Heart right ventricle (tissue), 16 donors: ENCODE data around the gene ZNF813. TPM values are rescaled to one million over a fixed set of nuclear protein-coding genes. Genes with fewer than 3 reads are reported as not detected.
"Not testable (repeated sequence)": the region's sequence is repeated elsewhere in the genome, so short reads cannot be mapped to it uniquely, and the experiment has no call there.

ENCODE experiments used
- ATAC-seq, 8 donors: fragments of 200-7000 bp; cut with Tn5 transposase; one replicate each; pipeline ENCODE4 v1.9.1; 2020; ENCODE audit warnings: mild to moderate bottlenecking in 8 of 8, moderate library complexity in 8 of 8, moderate number of reproducible peaks in 1 of 8
- DNase-seq, 2 donors: peaks; one replicate each; pipeline ENCODE4 v3.0.0-alpha.2; 2020
- H3K27ac ChIP-seq, 10 donors: fragments of 200-600 bp; sonication (generic) in 2 of 10; one replicate each; pipeline versions ENCODE4 v1.5.0 to v1.8.0; 2020 to 2022; ENCODE audit warnings: mild to moderate bottlenecking in 3 of 10
- H3K27me3 ChIP-seq, 7 donors: fragments of 200-600 bp; one replicate each; pipeline ENCODE4 v1.8.0; 2021 to 2022; ENCODE audit warnings: mild to moderate bottlenecking in 2 of 7
- H3K36me3 ChIP-seq, 9 donors: fragments of 200-600 bp; sonication (generic) in 1 of 9; one replicate each; pipeline versions ENCODE4 v1.5.0 to v1.8.0; 2020 to 2022; ENCODE audit warnings: mild to moderate bottlenecking in 2 of 9
- H3K4me1 ChIP-seq, 9 donors: fragments of 200-600 bp; sonication (generic) in 1 of 9; one replicate each; pipeline versions ENCODE4 v1.5.0 to v1.8.0; 2020 to 2022; ENCODE audit warnings: mild to moderate bottlenecking in 4 of 9
- H3K4me3 ChIP-seq, 10 donors: fragments of 200-600 bp; sonication (generic) in 2 of 10; one replicate each; pipeline versions ENCODE4 v1.5.0 to v1.8.0; 2020 to 2022; ENCODE audit warnings: mild to moderate bottlenecking in 7 of 10, moderate library complexity in 2 of 10
- H3K9me3 ChIP-seq, 11 donors: fragments of 200-600 bp in 10 of 11; sonication (generic) in 2 of 11; one replicate each; pipeline versions ENCODE4 v1.5.0 to v1.8.0; 2013 to 2022; ENCODE audit warnings: mild to moderate bottlenecking in 2 of 11, control low read depth in 1 of 11, moderate library complexity in 1 of 11
- WGBS, 2 donors: extraction: QIAGEN DNeasy Blood & Tissue Kit; methylation state at CpG; one replicate each; pipeline ENCODE4 v1.1.7; 2013; ENCODE audit warnings: inconsistent platforms in 1 of 2; 5-methylcytosine and 5-hydroxymethylcytosine counted together
- intact Hi-C, 10 donors: fragments of 100-400 bp; cut with DNase I; formaldehyde crosslinking; loops; one replicate each; pipeline versions ENCODE4 v1.11.1 to v1.14.2; 2022
- polyA plus RNA-seq, 2 donors: library from polyadenylated mRNA; stranded (reverse); fragments of 200-250 nt; gene quantifications; one replicate each; pipeline ENCODE4 v1.2.3, GENCODE V29; 2013
- total RNA-seq, 10 donors: library from RNA; stranded (reverse); fragmentation: NEBNext Ultra II Directional in 3 of 10; extraction: Animal tissue kit (Norgen Biotek cat#: 25700) in 3 of 10; gene quantifications; one replicate each; pipeline versions ENCODE4 v1.2.1 to v1.2.4, GENCODE V29; 2021 to 2023
- TF ChIP-seq, protein P1 (sequence below), 9 donors: fragments of 200-600 bp; sonication (generic) in 2 of 9; IDR thresholded peaks; one replicate each; pipeline versions ENCODE4 v1.5.0 to v1.8.0; 2021 to 2022; ENCODE audit warnings: antibody characterized with exemption in 9 of 9, mild to moderate bottlenecking in 5 of 9, moderate library complexity in 1 of 9
- donor health status: Arrhythmogenic right ventricular cardiomyopathy.
- donor health status: ischemic (EF 13 %, LVEDD 7.1; RV severe dilation, severe dysfunction).
- donor health status: healthy with polysubstance abuse.
- donor health status: DM: no; HTN: yes; CAD: no.
- donor health status: DM: no; HTN: no; CAD: no.
- donor health status: ischemic (EF 25% LVEDD 6.9; RV normal size, moderate dysfunction).
- donor health status: ischemic (EF 25% LVEDD 5.7; RV mildly dilated, moderate dysfunction).
- donor health status: healthy.
- donor health status: DM: yes; HTN: yes; CAD: no.
- donor health status: Ischemic cardiomyopathy.
- donor health status: ischemic (EF 35%, LVEDD 5.7; RV mildly dilated, moderate dysfunction).
- donor health status: nonischemic (EF 11% LVEDD 7.7; RV severe dilation, severe dysfunction).
- donor health status: DM: yes; HTN: yes; CAD: no.
- donor health status: PGD.
- donor health status: ischemic (EF 29% LVEDD 5.4; RV normal size, mild dysfunction).
- donor health status: nonischemic (EF 23%, LVEDD 6.1; RV moderate dilation, normal function).

ZNF813 gene
- total and polyA plus RNA-seq, 12 donors, result 0.61 to 1.8 (median 1.1) TPM

DNA sequence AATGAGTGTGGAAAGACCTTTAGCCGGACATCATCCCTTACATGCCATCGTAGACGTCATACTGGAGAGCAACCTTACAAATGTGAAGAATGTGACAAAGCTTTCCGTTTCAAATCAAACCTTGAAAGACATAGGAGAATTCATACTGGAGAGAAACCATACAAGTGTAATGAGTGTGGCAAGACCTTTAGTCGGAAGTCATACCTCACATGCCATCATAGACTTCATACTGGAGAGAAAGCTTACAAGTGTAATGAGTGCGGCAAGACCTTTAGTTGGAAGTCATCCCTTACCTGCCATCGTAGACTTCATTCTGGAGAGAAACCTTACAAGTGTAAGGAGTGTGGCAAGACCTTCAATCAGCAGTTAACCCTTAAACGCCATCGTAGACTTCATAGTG, 11.7 kb upstream of the ZNF813 start:
- no peak overlapping the region for H3K27ac ChIP-seq
- no peaks in the 10 kb centered on the region for H3K4me1 ChIP-seq
- peaks cover 0 to 70% (median 50%) of the 10 kb centered on the region in 9 donors for H3K36me3 ChIP-seq
- peaks cover 0 to 98% (median 12%) of the 10 kb centered on the region in 11 donors for H3K9me3 ChIP-seq
- H3K4me3 ChIP-seq, result no peak overlapping the region
- WGBS, 2 donors, result 92 to 98% methylated on average over 9 of the region's 9 CpGs
- no peak for ATAC-seq
- no peaks in the 10 kb centered on the region for H3K27me3 ChIP-seq
- intact Hi-C loops, result no loop called here
- no peak for DNase-seq
- TF ChIP-seq, protein P1, sequence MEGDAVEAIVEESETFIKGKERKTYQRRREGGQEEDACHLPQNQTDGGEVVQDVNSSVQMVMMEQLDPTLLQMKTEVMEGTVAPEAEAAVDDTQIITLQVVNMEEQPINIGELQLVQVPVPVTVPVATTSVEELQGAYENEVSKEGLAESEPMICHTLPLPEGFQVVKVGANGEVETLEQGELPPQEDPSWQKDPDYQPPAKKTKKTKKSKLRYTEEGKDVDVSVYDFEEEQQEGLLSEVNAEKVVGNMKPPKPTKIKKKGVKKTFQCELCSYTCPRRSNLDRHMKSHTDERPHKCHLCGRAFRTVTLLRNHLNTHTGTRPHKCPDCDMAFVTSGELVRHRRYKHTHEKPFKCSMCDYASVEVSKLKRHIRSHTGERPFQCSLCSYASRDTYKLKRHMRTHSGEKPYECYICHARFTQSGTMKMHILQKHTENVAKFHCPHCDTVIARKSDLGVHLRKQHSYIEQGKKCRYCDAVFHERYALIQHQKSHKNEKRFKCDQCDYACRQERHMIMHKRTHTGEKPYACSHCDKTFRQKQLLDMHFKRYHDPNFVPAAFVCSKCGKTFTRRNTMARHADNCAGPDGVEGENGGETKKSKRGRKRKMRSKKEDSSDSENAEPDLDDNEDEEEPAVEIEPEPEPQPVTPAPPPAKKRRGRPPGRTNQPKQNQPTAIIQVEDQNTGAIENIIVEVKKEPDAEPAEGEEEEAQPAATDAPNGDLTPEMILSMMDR (IDR thresholded peaks at IDR 0.05), result no peak

DNA sequence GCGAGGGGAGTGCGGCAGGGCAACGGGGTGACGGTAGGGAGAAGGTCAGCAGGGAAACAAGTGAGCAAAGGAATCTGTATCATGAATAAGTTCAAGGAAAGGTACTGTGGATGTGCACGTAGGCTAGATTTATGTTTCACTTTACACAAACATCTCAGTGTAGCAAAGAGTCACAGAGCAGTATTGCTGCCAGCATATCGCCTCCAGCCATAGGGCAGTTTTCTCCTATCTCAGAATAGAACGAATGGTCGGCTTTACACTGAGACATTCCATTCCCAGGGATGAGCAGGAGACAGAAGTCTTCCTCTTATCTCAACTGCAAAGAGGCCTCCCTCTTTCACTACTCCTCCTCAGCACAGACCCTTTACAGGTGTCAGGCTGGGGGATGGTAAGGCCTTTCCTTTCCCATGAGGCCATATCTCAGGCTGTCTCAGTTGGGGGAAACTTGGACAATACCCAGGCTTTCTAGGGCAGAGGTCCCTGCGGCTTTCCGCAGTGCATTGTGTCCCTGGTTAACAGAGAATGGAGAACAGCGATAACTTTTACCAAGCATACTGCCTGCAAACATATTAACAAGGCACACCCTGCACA, 7.3 kb upstream of the ZNF813 start:
- ATAC-seq, H3K4me1 ChIP-seq, DNase-seq, H3K27ac ChIP-seq, intact Hi-C loops, H3K4me3 ChIP-seq: not testable (repeated sequence)
- Histone ChIP-seq H3K9me3 (peaks cover 0 to 79% (median 12%) of the 10 kb centered on the region in 11 donors), H3K27me3 (peaks cover 0 to 12% (median 3%) of the 10 kb centered on the region in 7 donors), H3K36me3 (peaks cover 0 to 26% (median 7%) of the 10 kb centered on the region in 9 donors)
- 33 to 49% methylated on average over 11 of the region's 11 CpGs for WGBS, 2 donors

DNA sequence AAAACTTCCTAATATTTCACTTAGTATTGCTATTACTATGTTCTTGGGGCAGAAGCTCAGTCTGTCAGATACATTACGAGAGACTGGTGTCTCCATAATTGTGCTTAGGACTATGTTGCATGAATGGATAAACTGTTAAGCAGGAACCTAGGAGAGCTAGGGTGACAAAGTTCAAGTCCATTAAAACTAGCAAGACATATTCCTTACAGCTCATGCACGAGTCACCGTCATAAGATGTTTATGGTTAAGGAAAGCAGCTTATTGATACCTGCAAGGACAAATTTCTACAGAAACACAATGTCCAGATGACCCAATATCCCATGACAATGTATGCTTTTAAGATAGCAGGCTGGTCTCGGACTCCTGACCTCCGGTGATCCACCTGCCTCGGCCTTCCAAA, 5.7 kb upstream of the ZNF813 start:
- TF ChIP-seq, protein P1 (IDR thresholded peaks at IDR 0.05), result no peak
- intact Hi-C loops, result no loop called here
- DNase-seq, result no peak

GRCh38 chr19:53462861-53463260, 4.7 kb upstream of the ZNF813 start:
- Histone ChIP-seq H3K27me3 (peaks cover 0 to 12% (median 6%) of the 10 kb centered on the region in 7 donors), H3K27ac (peak overlapping the region in 1 of 10 donors; percentile 28), H3K4me1 (peaks cover 0 to 12% (median 6%) of the 10 kb centered on the region in 9 donors), H3K4me3 (peak overlapping the region in 2 of 10 donors; percentile 18 to 28), H3K9me3 (peaks cover 0 to 53% (median 6%) of the 10 kb centered on the region in 11 donors), H3K36me3 (no peaks in the 10 kb centered on the region)
- WGBS, 2 donors, result 41 to 47% methylated on average over 14 of the region's 14 CpGs
- no peak for DNase-seq
- TF ChIP-seq, protein P1 (IDR thresholded peaks at IDR 0.05), result no peak
- intact Hi-C loops, result no loop called here
- no peak for ATAC-seq

More for the DNA sequence above, 5.7 kb upstream of the ZNF813 start:
- no peak for ATAC-seq
- Histone ChIP-seq H3K36me3 (peaks cover 0 to 10% (median 0%) of the 10 kb centered on the region in 9 donors), H3K27ac (no peak overlapping the region), H3K9me3 (peaks cover 0 to 63% (median 6%) of the 10 kb centered on the region in 11 donors), H3K4me3 (no peak overlapping the region), H3K4me1 (peaks cover 0 to 8% (median 4%) of the 10 kb centered on the region in 9 donors), H3K27me3 (peaks cover 0 to 12% (median 6%) of the 10 kb centered on the region in 7 donors)
- WGBS, 2 donors, result 94 to 95% methylated on average over 6 of the region's 6 CpGs

DNA sequence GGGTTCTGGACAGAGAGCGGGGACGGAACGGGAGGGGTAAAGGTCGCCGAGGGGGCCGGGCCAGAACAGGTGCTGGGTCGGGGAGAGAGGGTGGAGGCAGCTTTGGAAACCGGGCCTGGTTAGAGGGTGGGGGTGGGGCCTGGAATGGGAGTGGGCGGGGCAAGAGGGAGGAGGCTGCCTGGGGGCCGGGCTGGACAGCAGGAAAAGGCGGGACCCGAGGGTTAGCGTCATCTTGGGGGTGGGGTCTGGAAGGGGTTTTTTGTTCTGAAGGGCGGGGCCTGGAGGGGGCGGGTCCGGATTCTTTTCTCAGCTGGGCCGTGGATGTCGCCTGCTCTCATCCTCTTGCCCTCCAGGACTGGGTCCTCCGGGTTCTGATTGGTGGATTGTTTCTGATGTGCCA, 4.3 kb upstream of the ZNF813 start:
- peak in 7 of 8 donors; percentile 23 to 53 (median 43) for ATAC-seq
- Histone ChIP-seq H3K9me3 (peaks cover 0 to 49% (median 3%) of the 10 kb centered on the region in 11 donors), H3K4me1 (peaks cover 0 to 16% (median 9%) of the 10 kb centered on the region in 9 donors), H3K4me3 (peak overlapping the region in 2 of 10 donors; percentile 18 to 28), H3K36me3 (no peaks in the 10 kb centered on the region), H3K27ac (no peak overlapping the region), H3K27me3 (peaks cover 0 to 12% (median 6%) of the 10 kb centered on the region in 7 donors)
- TF ChIP-seq, protein P1 (IDR thresholded peaks at IDR 0.05), result no peak
- peak; percentile 64 to 70 for DNase-seq
- intact Hi-C loops, result no loop called here
- WGBS, 2 donors, result 9 to 11% methylated on average over 18 to 19 of the region's 19 CpGs
